Common myeloid progenitor, CD34-positive (primary cell): ENCODE data around the gene LPP.

Source experiments
- CTCF ChIA-PET: fragments of 350-600 bp; sonication (Branson Sonifier 250); formaldehyde crosslinking; loops from one replicate; lab custom pipeline; 2021; ENCODE audit warnings: antibody characterized with exemption; lab: Charles Lee
- POLR2A ChIA-PET: fragments of 350-600 bp; sonication (Branson Sonifier 250); formaldehyde crosslinking; loops from one replicate; lab custom pipeline; 2021; ENCODE audit warnings: antibody characterized with exemption; lab: Charles Lee
- DNase-seq, 3 donors: peaks; one replicate each; pipeline versions ENCODE4 v3.0.0 to v3.0.0-alpha.2; 2013
- H3K27ac ChIP-seq, 2 experiments: 1 replicate in 1 of 2; 2 replicates in 1 of 2; pipeline ENCODE4 v1.7.0; 2013; ENCODE audit warnings: inconsistent platforms in 2 of 2, low read length in 2 of 2, mild to moderate bottlenecking in 2 of 2, low read depth in 1 of 2, moderate library complexity in 1 of 2; ENCODE audit not compliant: severe bottlenecking in 2 of 2, insufficient read depth in 1 of 2, poor library complexity in 1 of 2
- H3K27me3 ChIP-seq, 5 experiments: replicated peaks in 2 of 5; 1 replicate in 3 of 5; 2 replicates in 2 of 5; pipeline versions ENCODE4 v1.6.1 to v1.7.0; 2013; ENCODE audit warnings: low read length in 4 of 5, mild to moderate bottlenecking in 2 of 5, moderate library complexity in 2 of 5, inconsistent platforms in 1 of 5; ENCODE audit not compliant: insufficient read depth in 5 of 5, control insufficient read depth in 4 of 5
- H3K36me3 ChIP-seq, 4 experiments: 1 replicate in 2 of 4; 2 replicates in 2 of 4; pipeline versions ENCODE4 v1.6.1 to v1.7.0; 2013; ENCODE audit warnings: low read length in 3 of 4, control low read depth in 1 of 4, mild to moderate bottlenecking in 1 of 4; ENCODE audit not compliant: control insufficient read depth in 4 of 4, insufficient read depth in 4 of 4
- H3K4me1 ChIP-seq, 4 experiments: 1 replicate in 3 of 4; 2 replicates in 1 of 4; pipeline versions ENCODE4 v1.6.1 to v1.7.1; 2013; ENCODE audit warnings: low read length in 3 of 4, mild to moderate bottlenecking in 3 of 4, control low read depth in 1 of 4, inconsistent platforms in 1 of 4, moderate library complexity in 1 of 4; ENCODE audit not compliant: control insufficient read depth in 4 of 4, insufficient read depth in 4 of 4; ENCODE audit errors: control extremely low read depth in 1 of 4
- H3K4me3 ChIP-seq, 7 experiments: 1 replicate in 4 of 7; 2 replicates in 3 of 7; pipeline versions ENCODE4 v1.5.1 to v1.7.0; 2013; ENCODE audit warnings: mild to moderate bottlenecking in 7 of 7, low read length in 6 of 7, moderate library complexity in 6 of 7, inconsistent platforms in 2 of 7, low read depth in 2 of 7, control low read depth in 1 of 7; ENCODE audit not compliant: insufficient read depth in 4 of 7, control insufficient read depth in 1 of 7; ENCODE audit errors: extremely low read depth in 1 of 7
- H3K9me3 ChIP-seq, 5 experiments: 1 replicate in 4 of 5; 2 replicates in 1 of 5; pipeline versions ENCODE4 v1.6.1 to v1.7.1; 2013; ENCODE audit warnings: low read length in 4 of 5, mild to moderate bottlenecking in 2 of 5, inconsistent platforms in 1 of 5, low read depth in 1 of 5, moderate library complexity in 1 of 5; ENCODE audit not compliant: control insufficient read depth in 4 of 5, insufficient read depth in 2 of 5; ENCODE audit errors: control extremely low read depth in 1 of 5
- WGBS: methylation state at CpG from one replicate; pipeline ENCODE4 v1.1.5; 2013; ENCODE audit not compliant: insufficient coverage; 5-methylcytosine and 5-hydroxymethylcytosine counted together

The LPP gene

DNA sequence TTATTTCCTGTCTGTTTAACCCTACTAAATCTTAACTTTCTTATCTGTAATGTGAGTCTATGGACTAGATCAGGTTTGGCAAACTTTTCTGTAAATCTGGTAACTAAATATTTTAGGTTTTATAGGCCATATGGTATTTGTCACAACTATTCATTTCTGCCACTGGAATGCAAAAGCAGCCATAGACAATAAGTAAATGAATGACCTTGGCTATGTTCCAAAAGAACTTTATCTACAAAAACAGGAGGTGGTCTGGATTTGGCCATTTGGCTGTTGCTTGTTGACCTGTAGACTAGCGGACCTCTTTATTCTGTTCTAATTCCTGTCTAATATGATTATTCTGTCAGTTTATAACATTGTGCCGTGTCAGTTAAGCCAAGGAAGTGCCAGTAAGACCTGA lies 314.2 kb downstream of the LPP start:
- POLR2A ChIA-PET = no interaction called here
- H3K27me3 ChIP-seq = no peaks in the 10 kb centered on the region
- CTCF ChIA-PET = no interaction called here
- H3K4me3 ChIP-seq = no peak overlapping the region
- peaks cover 0 to 2% (median 0%) of the 10 kb centered on the region in 4 experiments for H3K36me3 ChIP-seq
- H3K4me1 ChIP-seq = no peaks in the 10 kb centered on the region
- H3K27ac ChIP-seq = no peak overlapping the region
- H3K9me3 ChIP-seq = peaks cover 0 to 2% (median 0%) of the 10 kb centered on the region in 5 experiments
- DNase-seq = no peak
- WGBS = no CpG with 5 or more reads among the region's 2 CpGs

GRCh38 chr3:188468662-188469061 lies 314.7 kb downstream of the LPP start:
- WGBS = 100% methylated on average over 3 of the region's 3 CpGs
- POLR2A ChIA-PET = no interaction called here

DNA sequence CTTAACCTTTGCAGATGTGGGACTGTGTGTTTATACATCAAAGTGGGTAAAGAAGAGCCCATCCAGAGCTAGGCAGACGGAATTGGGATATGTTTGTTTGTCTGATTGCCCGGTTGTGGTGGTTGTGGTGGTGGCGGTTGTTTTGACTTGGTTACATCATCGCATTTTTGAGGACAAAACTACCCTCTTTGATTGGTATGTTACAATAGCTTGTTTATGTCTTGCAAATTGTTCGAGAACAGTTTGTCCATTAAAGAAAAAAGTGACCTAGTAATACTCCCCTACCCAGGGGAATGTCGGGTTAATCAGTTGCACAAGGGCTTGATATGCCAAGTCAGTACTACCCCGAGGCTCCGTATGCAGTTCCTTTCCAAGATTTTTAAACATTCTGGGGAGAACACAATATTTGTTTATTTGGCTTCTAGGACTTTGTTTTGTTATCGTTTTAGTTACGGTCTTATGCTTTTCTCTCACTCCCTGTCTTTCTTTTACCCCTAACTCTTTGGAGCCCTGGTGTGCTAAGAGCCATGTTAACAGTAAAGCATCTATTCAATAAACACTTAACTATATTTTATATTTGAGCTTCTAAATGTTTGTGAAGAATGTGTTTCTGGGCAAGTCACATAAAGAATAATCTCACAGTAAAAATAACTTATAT lies 315.4 kb downstream of the LPP start:
- WGBS = 72% methylated on average over 5 of the region's 10 CpGs
- CTCF ChIA-PET = interaction anchor here (0.6 kb wide), 1 partner anchor 137 kb away, joined by 3 read pairs; no protein-coding TSS in a partner anchor
- no peak for DNase-seq
- H3K27ac ChIP-seq = no peak overlapping the region
- H3K4me1 ChIP-seq = no peaks in the 10 kb centered on the region
- no peak overlapping the region for H3K4me3 ChIP-seq
- peaks cover 0 to 2% (median 0%) of the 10 kb centered on the region in 4 experiments for H3K36me3 ChIP-seq
- H3K9me3 ChIP-seq = peaks cover 0 to 2% (median 0%) of the 10 kb centered on the region in 5 experiments
- POLR2A ChIA-PET = no interaction called here
- H3K27me3 ChIP-seq = no peaks in the 10 kb centered on the region

More at GRCh38 chr3:188468662-188469061, 314.7 kb downstream of the LPP start:
- peaks cover 0 to 2% (median 0%) of the 10 kb centered on the region in 4 experiments for H3K36me3 ChIP-seq
- no peak overlapping the region for H3K4me3 ChIP-seq
- peaks cover 0 to 2% (median 0%) of the 10 kb centered on the region in 5 experiments for H3K9me3 ChIP-seq
- no peaks in the 10 kb centered on the region for H3K27me3 ChIP-seq
- H3K27ac ChIP-seq = no peak overlapping the region
- H3K4me1 ChIP-seq = no peaks in the 10 kb centered on the region
- no peak for DNase-seq
- CTCF ChIA-PET = no interaction called here

DNA sequence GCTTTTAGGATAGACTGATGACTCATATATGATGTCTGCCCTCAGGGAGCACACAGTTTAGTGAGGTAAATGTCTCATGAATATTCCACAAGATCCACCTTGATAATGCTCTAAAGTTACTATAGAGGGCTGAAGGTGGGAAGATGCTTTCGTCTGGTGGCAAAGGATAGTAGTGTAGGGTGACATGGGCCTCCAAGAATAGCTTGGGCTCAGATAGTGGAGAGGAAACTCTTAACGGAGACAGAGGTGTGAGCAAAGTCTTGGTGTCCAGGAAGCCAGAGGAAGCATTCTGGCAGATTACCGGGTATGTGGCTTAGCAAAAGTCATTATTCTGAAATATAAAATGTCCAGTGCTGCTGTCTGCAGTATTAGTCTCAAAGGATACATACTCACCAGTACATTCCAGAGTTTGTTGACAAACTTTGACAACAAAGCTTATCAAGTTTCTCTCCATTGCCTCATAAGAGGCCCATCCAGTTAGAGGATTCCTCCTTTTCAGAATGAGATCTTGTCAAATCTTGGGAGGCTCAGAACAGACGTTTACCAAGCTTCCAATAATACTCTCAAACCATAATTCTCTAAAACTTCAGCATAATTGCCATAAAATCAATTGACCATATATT lies 316.7 kb downstream of the LPP start:
- H3K9me3 ChIP-seq = peaks cover 0 to 2% (median 0%) of the 10 kb centered on the region in 5 experiments
- H3K27ac ChIP-seq = no peak overlapping the region
- ChIA-PET CTCF (interaction anchor here (1.3 kb wide), 1 partner anchor 12 kb away, joined by 3 read pairs; no protein-coding TSS in a partner anchor), POLR2A (no interaction called here)
- no peaks in the 10 kb centered on the region for H3K4me1 ChIP-seq
- H3K36me3 ChIP-seq = no peaks in the 10 kb centered on the region
- 97% methylated on average over 3 of the region's 4 CpGs for WGBS
- no peak overlapping the region for H3K4me3 ChIP-seq
- no peaks in the 10 kb centered on the region for H3K27me3 ChIP-seq
- no peak for DNase-seq

GRCh38 chr3:188471723-188472122 lies 317.8 kb downstream of the LPP start:
- Histone ChIP-seq H3K4me1 (no peaks in the 10 kb centered on the region), H3K4me3 (no peak overlapping the region), H3K27ac (no peak overlapping the region), H3K27me3 (no peaks in the 10 kb centered on the region), H3K36me3 (no peaks in the 10 kb centered on the region), H3K9me3 (peaks cover 0 to 2% (median 0%) of the 10 kb centered on the region in 5 experiments)
- DNase-seq = no peak
- CTCF ChIA-PET = interaction anchor here (1.3 kb wide), 1 partner anchor 13 kb away, joined by 3 read pairs; no protein-coding TSS in a partner anchor
- POLR2A ChIA-PET = no interaction called here

DNA sequence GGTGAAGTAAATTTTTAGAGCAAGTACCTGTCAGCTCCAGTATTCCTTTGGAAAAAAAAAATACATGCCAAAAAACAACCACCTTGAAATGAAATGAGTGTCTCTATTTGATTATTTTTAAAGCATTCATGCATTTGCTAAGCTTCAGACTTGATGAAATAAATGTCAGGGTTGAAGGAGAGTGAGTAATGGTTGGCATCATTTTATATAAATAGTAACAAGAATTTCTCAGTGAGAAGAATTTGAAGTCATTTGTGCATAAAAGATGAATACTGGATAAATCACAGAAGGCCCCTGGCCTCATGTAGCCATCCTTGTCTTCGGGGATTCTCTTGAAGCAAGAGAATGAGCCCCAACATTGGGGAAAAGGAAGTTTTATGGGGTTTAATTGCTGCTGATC lies 318.4 kb downstream of the LPP start:
- no peak for DNase-seq
- CTCF ChIA-PET = no interaction called here

DNA sequence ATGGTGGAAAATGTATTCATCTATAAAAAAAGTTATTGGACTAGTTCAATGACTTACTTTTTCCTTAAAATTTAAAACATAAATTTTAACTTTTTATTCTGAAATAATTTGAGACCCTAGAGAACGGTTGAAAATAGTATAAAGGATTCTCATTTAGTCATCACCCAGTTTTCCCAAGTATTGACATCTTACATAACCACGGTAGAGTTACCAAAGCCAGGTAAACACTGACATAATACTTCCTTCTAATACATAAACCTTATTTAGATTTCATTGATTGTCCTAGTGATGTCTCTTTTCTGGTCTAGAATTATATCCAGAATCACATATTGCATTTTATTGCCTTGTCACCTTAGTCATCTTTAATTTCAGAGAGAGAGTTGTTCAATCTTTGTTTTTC lies 319.1 kb downstream of the LPP start:
- no peaks in the 10 kb centered on the region for H3K36me3 ChIP-seq
- H3K4me3 ChIP-seq = no peak overlapping the region
- no peaks in the 10 kb centered on the region for H3K27me3 ChIP-seq
- POLR2A ChIA-PET = no interaction called here
- no CpG with 5 or more reads among the region's 2 CpGs for WGBS
- no peak overlapping the region for H3K27ac ChIP-seq
- no peaks in the 10 kb centered on the region for H3K4me1 ChIP-seq
- CTCF ChIA-PET = no interaction called here
- peaks cover 0 to 2% (median 0%) of the 10 kb centered on the region in 5 experiments for H3K9me3 ChIP-seq
- no peak for DNase-seq

More for the DNA sequence above, 318.4 kb downstream of the LPP start:
- Histone ChIP-seq H3K36me3 (no peaks in the 10 kb centered on the region), H3K27ac (no peak overlapping the region), H3K27me3 (no peaks in the 10 kb centered on the region), H3K4me1 (no peaks in the 10 kb centered on the region), H3K9me3 (peaks cover 0 to 2% (median 0%) of the 10 kb centered on the region in 5 experiments), H3K4me3 (no peak overlapping the region)
- POLR2A ChIA-PET = no interaction called here
- 100% methylated on average over 1 of the region's 1 CpG for WGBS
